ENCODE results near the gene GABRD.

Gene GABRD

DNA sequence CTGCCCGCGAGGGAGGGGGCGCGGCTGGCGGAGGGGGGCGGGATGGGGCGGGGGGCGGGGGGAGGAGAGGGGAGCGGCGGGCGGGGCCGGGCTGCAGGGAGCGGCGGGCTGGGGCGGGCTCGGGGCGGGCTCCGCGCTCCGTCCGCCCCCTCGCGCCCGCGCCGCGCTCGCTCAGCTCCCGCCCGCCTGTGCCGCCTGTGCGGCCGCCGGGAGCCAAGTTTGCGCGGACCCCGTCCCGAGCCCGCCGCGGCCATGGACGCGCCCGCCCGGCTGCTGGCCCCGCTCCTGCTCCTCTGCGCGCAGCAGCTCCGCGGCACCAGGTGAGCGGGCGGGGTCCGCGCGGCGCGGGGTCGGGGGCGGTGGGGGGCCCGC, at the start of gene GABRD:
GABRD (plus strand) TSS at position 174 of the 372 bp plus-strand sequence; CDS start at position 253, 79 bp downstream.
- Histone ChIP-seq H3K79me2 (ENCODE audit: low read length) (no peaks in the 10 kb centered on the region), H3K4me2 (ENCODE audit: low read length) (no peak within 1 kb of the TSS), H3K9me3 (ENCODE audit: insufficient read depth, low read length) (no peaks in the 10 kb centered on the region), H3K27ac (ENCODE audit: low read length) (no peak within 1 kb of the TSS), H3K36me3 (replicated peaks; ENCODE audit: low read depth, low read length) (no peaks in the 10 kb centered on the region), H3K27me3 (ENCODE audit: low read depth, low read length) (no peaks in the 10 kb centered on the region; the same call in 1 of the 2 replicates), H2AFZ (ENCODE audit: low read depth, low read length) (no peak within 1 kb of the TSS), H3K4me1 (ENCODE audit: low read length) (no peaks in the 10 kb centered on the region), H3K4me3 (ENCODE audit: low read length) (no peak within 1 kb of the TSS), H4K20me1 (ENCODE audit: insufficient read depth, low read length) (no peaks in the 10 kb centered on the region), H3K9ac (ENCODE audit: low read length) (no peak within 1 kb of the TSS)
- TF ChIP-seq, protein P1, sequence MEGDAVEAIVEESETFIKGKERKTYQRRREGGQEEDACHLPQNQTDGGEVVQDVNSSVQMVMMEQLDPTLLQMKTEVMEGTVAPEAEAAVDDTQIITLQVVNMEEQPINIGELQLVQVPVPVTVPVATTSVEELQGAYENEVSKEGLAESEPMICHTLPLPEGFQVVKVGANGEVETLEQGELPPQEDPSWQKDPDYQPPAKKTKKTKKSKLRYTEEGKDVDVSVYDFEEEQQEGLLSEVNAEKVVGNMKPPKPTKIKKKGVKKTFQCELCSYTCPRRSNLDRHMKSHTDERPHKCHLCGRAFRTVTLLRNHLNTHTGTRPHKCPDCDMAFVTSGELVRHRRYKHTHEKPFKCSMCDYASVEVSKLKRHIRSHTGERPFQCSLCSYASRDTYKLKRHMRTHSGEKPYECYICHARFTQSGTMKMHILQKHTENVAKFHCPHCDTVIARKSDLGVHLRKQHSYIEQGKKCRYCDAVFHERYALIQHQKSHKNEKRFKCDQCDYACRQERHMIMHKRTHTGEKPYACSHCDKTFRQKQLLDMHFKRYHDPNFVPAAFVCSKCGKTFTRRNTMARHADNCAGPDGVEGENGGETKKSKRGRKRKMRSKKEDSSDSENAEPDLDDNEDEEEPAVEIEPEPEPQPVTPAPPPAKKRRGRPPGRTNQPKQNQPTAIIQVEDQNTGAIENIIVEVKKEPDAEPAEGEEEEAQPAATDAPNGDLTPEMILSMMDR (IDR thresholded peaks at IDR 0.05; ENCODE audit: low read depth, low read length): no peak
- TF ChIP-seq EZH2phosphoT487 (IDR thresholded peaks at IDR 0.05; ENCODE audit: low read depth): no peak

GRCh38 chr1:1969505-1969900, 49.6 kb upstream of the GABRD start:
- H3K9ac ChIP-seq (ENCODE audit: low read length): no peak overlapping the region
- H3K27me3 ChIP-seq (ENCODE audit: low read depth, low read length): no peaks in the 10 kb centered on the region
- no peaks in the 10 kb centered on the region for H3K36me3 ChIP-seq (replicated peaks; ENCODE audit: low read depth, low read length)
- H4K20me1 ChIP-seq (ENCODE audit: insufficient read depth, low read length): no peaks in the 10 kb centered on the region
- H3K9me3 ChIP-seq (ENCODE audit: insufficient read depth, low read length): no peaks in the 10 kb centered on the region; the same call in 1 of the 2 replicates
- no peak overlapping the region for H3K4me3 ChIP-seq (ENCODE audit: low read length)
- H3K27ac ChIP-seq (ENCODE audit: low read length): no peak overlapping the region
- no peaks in the 10 kb centered on the region for H3K4me1 ChIP-seq (ENCODE audit: low read length)
- no peaks in the 10 kb centered on the region for H3K79me2 ChIP-seq (ENCODE audit: low read length)
- no peak overlapping the region for H2AFZ ChIP-seq (ENCODE audit: low read depth, low read length)
- H3K4me2 ChIP-seq (ENCODE audit: low read length): no peak overlapping the region
- TF ChIP-seq EZH2phosphoT487 (IDR thresholded peaks at IDR 0.05; ENCODE audit: low read depth): no peak
- TF ChIP-seq, protein P1 (IDR thresholded peaks at IDR 0.05; ENCODE audit: low read depth, low read length): no peak

DNA sequence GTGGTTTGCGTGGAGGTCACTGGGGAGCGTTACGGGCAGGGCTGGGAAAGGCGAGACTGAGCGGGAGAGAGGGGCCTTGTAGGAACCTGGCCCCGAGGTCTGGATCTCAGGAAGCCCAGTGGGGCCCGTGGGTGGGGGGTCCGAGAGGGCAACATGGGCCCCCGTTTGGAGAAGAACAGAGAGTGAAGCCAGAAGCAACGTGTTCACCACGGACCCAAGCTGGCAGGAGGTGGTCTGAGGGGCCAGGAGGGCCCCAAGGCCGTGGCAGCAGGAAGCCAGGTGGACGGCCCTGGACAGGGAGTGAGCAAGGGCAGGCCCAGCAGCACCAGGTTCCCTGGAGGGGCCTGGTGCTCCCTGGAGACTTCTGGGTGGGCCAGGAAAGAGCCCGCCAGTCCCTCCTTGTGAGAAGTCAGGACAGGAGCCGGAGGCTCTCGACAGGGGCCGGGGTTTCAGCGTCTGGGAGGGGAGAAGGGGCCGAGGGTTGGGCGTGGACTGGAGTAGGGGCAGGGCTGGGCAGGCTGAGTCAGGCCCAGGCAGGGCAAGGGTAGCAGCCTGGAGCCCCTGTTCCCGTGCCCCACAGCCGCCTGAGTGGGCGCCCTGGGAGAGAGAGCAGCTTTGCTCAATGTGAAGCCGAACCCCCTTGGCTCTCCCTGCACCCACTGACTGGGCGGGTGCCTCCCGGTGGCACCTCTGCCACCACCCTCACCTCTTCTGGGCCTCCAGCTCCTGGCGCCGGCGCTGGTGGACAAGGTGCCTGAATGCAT, 49.0 kb upstream of the GABRD start:
- no peak overlapping the region for H3K9ac ChIP-seq (ENCODE audit: low read length)
- no peaks in the 10 kb centered on the region for H3K27me3 ChIP-seq (ENCODE audit: low read depth, low read length)
- H2AFZ ChIP-seq (ENCODE audit: low read depth, low read length): no peak overlapping the region
- no peak overlapping the region for H3K27ac ChIP-seq (ENCODE audit: low read length)
- no peak overlapping the region for H3K4me3 ChIP-seq (ENCODE audit: low read length)
- TF ChIP-seq, protein P1 (IDR thresholded peaks at IDR 0.05; ENCODE audit: low read depth, low read length): no peak
- TF ChIP-seq EZH2phosphoT487 (IDR thresholded peaks at IDR 0.05; ENCODE audit: low read depth): no peak
- H3K9me3 ChIP-seq (ENCODE audit: insufficient read depth, low read length): no peaks in the 10 kb centered on the region; the same call in 1 of the 2 replicates
- H3K36me3 ChIP-seq (replicated peaks; ENCODE audit: low read depth, low read length): no peaks in the 10 kb centered on the region
- no peaks in the 10 kb centered on the region for H3K4me1 ChIP-seq (ENCODE audit: low read length)
- no peaks in the 10 kb centered on the region for H4K20me1 ChIP-seq (ENCODE audit: insufficient read depth, low read length)
- no peaks in the 10 kb centered on the region for H3K79me2 ChIP-seq (ENCODE audit: low read length)
- no peak overlapping the region for H3K4me2 ChIP-seq (ENCODE audit: low read length)

GRCh38 chr1:1971017-1971416, 48.1 kb upstream of the GABRD start:
- no peaks in the 10 kb centered on the region for H3K27me3 ChIP-seq (ENCODE audit: low read depth, low read length)

More at GRCh38 chr1:1971017-1971416, 48.1 kb upstream of the GABRD start:
- Histone ChIP-seq H3K27ac (ENCODE audit: low read length) (no peak overlapping the region), H3K9me3 (ENCODE audit: insufficient read depth, low read length) (no peaks in the 10 kb centered on the region; the same call in 1 of the 2 replicates), H3K36me3 (replicated peaks; ENCODE audit: low read depth, low read length) (no peaks in the 10 kb centered on the region), H3K4me3 (ENCODE audit: low read length) (no peak overlapping the region), H3K9ac (ENCODE audit: low read length) (no peak overlapping the region), H3K79me2 (ENCODE audit: low read length) (no peaks in the 10 kb centered on the region), H4K20me1 (ENCODE audit: insufficient read depth, low read length) (no peaks in the 10 kb centered on the region), H3K4me1 (ENCODE audit: low read length) (no peaks in the 10 kb centered on the region), H3K4me2 (ENCODE audit: low read length) (no peak overlapping the region), H2AFZ (ENCODE audit: low read depth, low read length) (no peak overlapping the region)
- TF ChIP-seq, protein P1 (IDR thresholded peaks at IDR 0.05; ENCODE audit: low read depth, low read length): no peak
- no peak for TF ChIP-seq EZH2phosphoT487 (IDR thresholded peaks at IDR 0.05; ENCODE audit: low read depth)
